ENCODE measurements around the gene NCAM1.

GRCh38 chr11:113243696-113244095, 282.5 kb downstream of the NCAM1 start:
- TF ChIP-seq EZH2 (IDR thresholded peaks at IDR 0.05; ENCODE audit: borderline replicate concordance, low read depth, low read length) = no peak
- no peak for TF ChIP-seq MAFK (IDR thresholded peaks at IDR 0.05; ENCODE audit: low read length)
- TF ChIP-seq COPS2 (conservative IDR thresholded peaks at IDR 0.05) = no peak
- TF ChIP-seq ZNF311 (CRISPR knock-in tag; IDR thresholded peaks at IDR 0.05) = no peak

Measured in K562 (cell line).